GM12878 (cell line): ENCODE measurements around the gene CGGBP1. TPM values are rescaled to one million over a fixed set of nuclear protein-coding genes. Genes with fewer than 3 reads are reported as not detected.

ENCODE experiments used
- ATAC-seq: fragments of 200-7000 bp; cut with Tn5 transposase; 3 replicates; pipeline ENCODE4 v1.9.1; 2020; ENCODE audit warnings: mild to moderate bottlenecking, moderate library complexity
- BruUV-seq: library from RNA; stranded (reverse); fragments of 400-500 nt; replicated peaks from 2 replicates; lab custom pipeline; 2021; lab: Mats Ljungman, UMichigan
- CTCF ChIA-PET: fragments of 300-600 bp; sonication (Branson Sonifier 250); formaldehyde crosslinking; extraction: SDS; loops from one replicate; lab custom pipeline; 2021; ENCODE audit warnings: inconsistent platforms; lab: Yijun Ruan, JAX
- POLR2A ChIA-PET: fragments of 350-600 bp; formaldehyde crosslinking; extraction: SDS; loops from one replicate; lab custom pipeline; 2021; ENCODE audit warnings: inconsistent platforms; lab: Charles Lee
- RAD21 ChIA-PET: fragments of 300-600 bp; sonication (Branson Sonifier 250); formaldehyde crosslinking; loops from one replicate; lab custom pipeline; 2023; ENCODE audit warnings: antibody characterized with exemption; ENCODE audit not compliant: unreplicated experiment; lab: Charles Lee
- SMC1A ChIA-PET: fragments of 300-600 bp; sonication (Branson Sonifier 250); formaldehyde crosslinking; loops from one replicate; lab custom pipeline; 2023; ENCODE audit not compliant: unreplicated experiment, uncharacterized antibody; lab: Charles Lee
- DNase-seq: peaks from one replicate; pipeline ENCODE4 v3.0.0-alpha.2; 2011; ENCODE audit warnings: low read depth, low spot score
- FAIRE-seq: peaks from 3 replicates; lab custom pipeline; 2011; peaks lifted over from hg19 to GRCh38; lab: Jason Lieb, UNC
- H2AFZ ChIP-seq: 2 replicates; pipeline ENCODE4 v1.6.0; 2011; ENCODE audit warnings: low read depth, low read length, control low read depth; ENCODE audit not compliant: control insufficient read depth
- H3K27ac ChIP-seq: 2 replicates; pipeline ENCODE4 v1.5.1; 2011; ENCODE audit warnings: control low read depth; ENCODE audit not compliant: control insufficient read depth, insufficient read depth
- H3K27me3 ChIP-seq, 2 experiments: replicated peaks in 1 of 2; 2 replicates each; pipeline versions ENCODE4 v1.6.0 to v1.6.1; 2011; ENCODE audit warnings: low read length in 1 of 2; ENCODE audit not compliant: control insufficient read depth in 2 of 2, insufficient read depth in 2 of 2
- H3K36me3 ChIP-seq, 2 experiments: 2 replicates each; pipeline ENCODE4 v1.5.1; 2011; ENCODE audit warnings: low read length in 1 of 2; ENCODE audit not compliant: control insufficient read depth in 2 of 2, insufficient read depth in 2 of 2
- H3K4me1 ChIP-seq: 2 replicates; pipeline ENCODE4 v1.6.1; 2011; ENCODE audit warnings: mild to moderate bottlenecking, low read length, moderate library complexity, mixed read lengths; ENCODE audit not compliant: control insufficient read depth, insufficient read depth
- H3K4me2 ChIP-seq: 2 replicates; pipeline ENCODE4 v1.6.0; 2011; ENCODE audit warnings: control low read depth; ENCODE audit not compliant: control insufficient read depth, insufficient read depth
- H3K4me3 ChIP-seq: fragments of 200-600 bp; sonication (generic); 2 replicates; pipeline ENCODE4 v1.5.1; 2016
- H3K79me2 ChIP-seq: 2 replicates; pipeline ENCODE4 v1.6.0; 2011; ENCODE audit warnings: low read length; ENCODE audit not compliant: control insufficient read depth, insufficient read depth
- H3K9ac ChIP-seq: 2 replicates; pipeline ENCODE4 v1.8.0; 2011; ENCODE audit warnings: low read length, control low read depth, mixed read lengths; ENCODE audit not compliant: control insufficient read depth, insufficient read depth
- H3K9me3 ChIP-seq: replicated peaks from 3 replicates; pipeline ENCODE4 v1.5.1; 2011; ENCODE audit warnings: mild to moderate bottlenecking, low read length; ENCODE audit not compliant: control insufficient read depth, insufficient read depth
- H4K20me1 ChIP-seq: 2 replicates; pipeline ENCODE4 v1.6.0; 2011; ENCODE audit not compliant: control insufficient read depth, insufficient read depth
- ATF7 ChIP-seq: fragments of 450-650 bp; IDR thresholded peaks from 2 replicates; pipeline ENCODE4 v1.6.1; 2016; ENCODE audit warnings: low read depth, mild to moderate bottlenecking
- CREM ChIP-seq: IDR thresholded peaks from 2 replicates; pipeline ENCODE4 v1.6.1; 2014; ENCODE audit warnings: antibody characterized with exemption, low read depth
- EED ChIP-seq: sonication (generic); IDR thresholded peaks from 2 replicates; pipeline ENCODE4 v1.6.1; 2016; ENCODE audit warnings: antibody characterized with exemption, low read depth
- FOXM1 ChIP-seq: IDR thresholded peaks from 2 replicates; pipeline ENCODE4 v1.6.1; 2012; ENCODE audit warnings: low read depth, mild to moderate bottlenecking, inconsistent platforms, low read length, moderate library complexity
- KDM1A ChIP-seq: fragments of 200-600 bp; sonication (generic); IDR thresholded peaks from 2 replicates; pipeline ENCODE4 v1.6.1; 2016; ENCODE audit warnings: borderline replicate concordance
- LARP7 ChIP-seq: fragments of 450-650 bp; IDR thresholded peaks from 2 replicates; pipeline ENCODE4 v1.6.1; 2017; ENCODE audit warnings: mild to moderate bottlenecking
- MEF2B ChIP-seq: fragments of 450-650 bp; IDR thresholded peaks from 2 replicates; pipeline ENCODE4 v1.6.1; 2018; ENCODE audit warnings: mild to moderate bottlenecking, moderate library complexity; ENCODE audit not compliant: partially characterized antibody, poor library complexity, severe bottlenecking
- MYB ChIP-seq: fragments of 150-350 bp; IDR thresholded peaks from 2 replicates; pipeline ENCODE4 v1.6.1; 2014; ENCODE audit warnings: mild to moderate bottlenecking, low read depth, low read length, borderline replicate concordance
- NR2F1 ChIP-seq: fragments of 450-650 bp; conservative IDR thresholded peaks from 2 replicates; pipeline ENCODE4 v1.6.1; 2017; ENCODE audit warnings: mild to moderate bottlenecking
- RAD51 ChIP-seq: fragments of 450-650 bp; IDR thresholded peaks from 2 replicates; pipeline ENCODE4 v1.6.1; 2016; ENCODE audit warnings: moderate library complexity, mild to moderate bottlenecking, inconsistent platforms
- SMC3 ChIP-seq: IDR thresholded peaks from 2 replicates; pipeline ENCODE4 v1.6.1; 2011; ENCODE audit warnings: low read length, improper control_type of control experiment, borderline replicate concordance
- SREBF1 ChIP-seq: IDR thresholded peaks from 2 replicates; pipeline ENCODE4 v1.6.1; 2012; ENCODE audit warnings: mild to moderate bottlenecking, low read length
- ZNF622 ChIP-seq: fragments of 450-650 bp; IDR thresholded peaks from 2 replicates; pipeline ENCODE4 v1.6.1; 2017; ENCODE audit warnings: mild to moderate bottlenecking, inconsistent platforms
- WGBS: methylation state at CpG from one replicate; pipeline ENCODE4 v1.1.6; 2016; ENCODE audit warnings: low lambda C conversion rate; ENCODE audit not compliant: insufficient replicate concordance, insufficient coverage; ENCODE audit errors: missing lambda C conversion rate; 5-methylcytosine and 5-hydroxymethylcytosine counted together
- in situ Hi-C: fragments of 300-500 bp; cut with MboI; formaldehyde crosslinking; loops from 9 replicates; pipeline ENCODE4 v1.14.3; 2018; ENCODE audit warnings: mixed read lengths
- intact Hi-C: fragments of 100-400 bp; cut with micrococcal nuclease; formaldehyde crosslinking; loops from one replicate; pipeline ENCODE4 v1.14.2; 2022; ENCODE audit not compliant: unreplicated experiment
- polyA plus RNA-seq, 11 experiments: library from polyadenylated mRNA; depleted of rRNA in 4 of 11; unstranded in 6 of 11; stranded (reverse) in 5 of 11; fragments of >200 nt; fragmentation: Nextera tagmentation in 4 of 11; fragmentation: Illumina TruSeq in 1 of 11; extraction: Ambion mirVana in 4 of 11; extraction: Trizol in 1 of 11; gene quantifications; 1 replicate in 1 of 11; 2 replicates in 10 of 11; pipeline versions ENCODE4 v1.2.1 to v1.2.3, GENCODE V29; 2011 to 2016; ENCODE audit warnings: inconsistent platforms in 2 of 11, missing spikeins in 2 of 11, low read depth in 1 of 11
- total RNA-seq, 4 experiments: library from RNA; depleted of rRNA in 3 of 4; stranded (reverse); fragments of >200 nt in 3 of 4; fragmentation: Illumina TruSeq in 1 of 4; extraction: Trizol in 1 of 4; gene quantifications; 2 replicates each; pipeline versions ENCODE4 v1.2.1 to v1.2.3, GENCODE V29; 2013 to 2021
- TF ChIP-seq, protein P1 (sequence below): fragments of 450-650 bp; formaldehyde crosslinking; IDR thresholded peaks from 2 replicates; pipeline ENCODE4 v1.5.0; 2022; ENCODE audit warnings: mild to moderate bottlenecking, missing genetic modification characterization
- TF ChIP-seq, protein P2 (sequence below): fragments of 150-350 bp; IDR thresholded peaks from 2 replicates; pipeline ENCODE4 v1.6.1; 2014; ENCODE audit warnings: mild to moderate bottlenecking, low read depth, low read length

The CGGBP1 gene
- total and polyA plus RNA-seq, 10 of the 15 experiments (the other 5 are each of a cell fraction or from before 2014, with no cell fraction given): 27.8 to 75.8 (median 50.4) TPM

DNA sequence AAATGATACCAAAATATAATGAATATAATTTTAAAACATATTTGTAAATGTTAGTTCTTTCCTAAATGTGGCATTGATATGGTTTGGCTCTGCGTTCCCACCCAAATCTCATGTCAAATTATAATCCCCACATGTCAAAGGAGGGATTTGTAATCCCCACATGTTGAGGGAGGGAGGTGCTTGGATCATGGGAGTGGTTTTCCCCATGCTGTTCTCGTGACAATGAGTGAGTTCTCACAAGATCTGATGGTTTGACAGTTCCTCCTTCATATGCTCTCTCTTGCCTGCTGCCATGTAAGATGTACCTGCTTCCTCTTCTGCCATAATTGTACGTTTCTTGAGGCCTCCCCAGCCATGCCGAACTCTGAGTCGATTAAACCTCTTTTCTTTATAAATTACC is 12.0 kb downstream of the CGGBP1 start:
- no peak overlapping the region for H3K9ac ChIP-seq
- no peaks in the 10 kb centered on the region for H3K4me1 ChIP-seq
- peak overlapping the region; percentile 69 for H2AFZ ChIP-seq
- intact Hi-C loops: no loop called here
- no peak overlapping the region for H3K27ac ChIP-seq
- no peaks in the 10 kb centered on the region for H3K27me3 ChIP-seq
- no peaks in the 10 kb centered on the region for H3K79me2 ChIP-seq
- no TSS peak for BruUV-seq
- no peak for ATAC-seq
- DNase-seq: no peak
- H4K20me1 ChIP-seq: no peaks in the 10 kb centered on the region
- ChIA-PET SMC1A (no interaction called here), CTCF (interaction anchor here (1.1 to 1.6 kb wide), 2 partner anchors 17 to 66 kb away, joined by 3 read pairs; no protein-coding TSS in a partner anchor), POLR2A (no interaction called here), RAD21 (interaction anchor here (1.3 kb wide), 1 partner anchor 133 kb away, joined by 3 read pairs; no protein-coding TSS in a partner anchor)
- FAIRE-seq: no peak
- no peaks in the 10 kb centered on the region for H3K9me3 ChIP-seq
- in situ Hi-C loops: no loop called here
- H3K4me2 ChIP-seq: no peak overlapping the region
- TF ChIP-seq SREBF1 (no peak), ATF7 (no peak), KDM1A (no peak), EED (no peak), CREM (no peak), SMC3 (no peak), MYB (no peak), RAD51 (no peak)
- no peak overlapping the region for H3K4me3 ChIP-seq
- no peaks in the 10 kb centered on the region for H3K36me3 ChIP-seq
- WGBS: 79% methylated on average over 5 of the region's 5 CpGs

DNA sequence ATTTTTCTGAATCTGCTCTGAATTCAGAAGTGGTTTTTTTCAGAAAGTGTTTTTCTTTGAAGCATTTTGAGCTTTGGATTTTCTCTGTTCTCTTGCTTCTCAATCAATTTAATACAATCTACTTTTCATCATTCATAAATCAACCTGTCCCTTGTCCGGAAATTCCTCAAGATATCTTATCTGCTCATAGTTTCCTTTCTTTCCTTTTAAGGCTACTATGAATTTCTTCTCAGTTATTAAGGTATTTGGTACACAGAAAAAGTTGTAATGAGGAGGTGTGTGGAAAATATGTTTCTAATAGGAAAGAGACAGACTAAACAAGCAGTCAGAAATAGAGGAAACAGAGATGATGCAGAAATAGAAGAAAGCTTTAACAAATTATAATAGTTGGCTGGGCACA is 14.4 kb downstream of the CGGBP1 start:
- RAD21 ChIA-PET: no interaction called here
- Histone ChIP-seq H4K20me1 (no peaks in the 10 kb centered on the region), H3K4me1 (no peaks in the 10 kb centered on the region), H3K27ac (no peak overlapping the region), H3K9ac (no peak overlapping the region), H3K4me2 (no peak overlapping the region), H3K9me3 (no peaks in the 10 kb centered on the region), H2AFZ (no peak overlapping the region), H3K36me3 (no peaks in the 10 kb centered on the region), H3K27me3 (no peaks in the 10 kb centered on the region), H3K4me3 (no peak overlapping the region), H3K79me2 (no peaks in the 10 kb centered on the region)
- CTCF ChIA-PET: no interaction called here
- 0% methylated on average over 1 of the region's 1 CpG for WGBS
- BruUV-seq: no TSS peak
- no peak for ATAC-seq
- no peak for FAIRE-seq
- intact Hi-C loops (no loop called here), in situ Hi-C loops (no loop called here)
- POLR2A ChIA-PET: interaction anchor here (0.5 to 1.2 kb wide), 3 partner anchors 13 to 154 kb away, joined by 3 to 4 read pairs (median 3); no protein-coding TSS in a partner anchor
- no peak for DNase-seq
- SMC1A ChIA-PET: interaction anchor here (0.7 kb wide), 1 partner anchor 1841 kb away, joined by 3 read pairs; no protein-coding TSS in a partner anchor
- TF ChIP-seq, protein P1, sequence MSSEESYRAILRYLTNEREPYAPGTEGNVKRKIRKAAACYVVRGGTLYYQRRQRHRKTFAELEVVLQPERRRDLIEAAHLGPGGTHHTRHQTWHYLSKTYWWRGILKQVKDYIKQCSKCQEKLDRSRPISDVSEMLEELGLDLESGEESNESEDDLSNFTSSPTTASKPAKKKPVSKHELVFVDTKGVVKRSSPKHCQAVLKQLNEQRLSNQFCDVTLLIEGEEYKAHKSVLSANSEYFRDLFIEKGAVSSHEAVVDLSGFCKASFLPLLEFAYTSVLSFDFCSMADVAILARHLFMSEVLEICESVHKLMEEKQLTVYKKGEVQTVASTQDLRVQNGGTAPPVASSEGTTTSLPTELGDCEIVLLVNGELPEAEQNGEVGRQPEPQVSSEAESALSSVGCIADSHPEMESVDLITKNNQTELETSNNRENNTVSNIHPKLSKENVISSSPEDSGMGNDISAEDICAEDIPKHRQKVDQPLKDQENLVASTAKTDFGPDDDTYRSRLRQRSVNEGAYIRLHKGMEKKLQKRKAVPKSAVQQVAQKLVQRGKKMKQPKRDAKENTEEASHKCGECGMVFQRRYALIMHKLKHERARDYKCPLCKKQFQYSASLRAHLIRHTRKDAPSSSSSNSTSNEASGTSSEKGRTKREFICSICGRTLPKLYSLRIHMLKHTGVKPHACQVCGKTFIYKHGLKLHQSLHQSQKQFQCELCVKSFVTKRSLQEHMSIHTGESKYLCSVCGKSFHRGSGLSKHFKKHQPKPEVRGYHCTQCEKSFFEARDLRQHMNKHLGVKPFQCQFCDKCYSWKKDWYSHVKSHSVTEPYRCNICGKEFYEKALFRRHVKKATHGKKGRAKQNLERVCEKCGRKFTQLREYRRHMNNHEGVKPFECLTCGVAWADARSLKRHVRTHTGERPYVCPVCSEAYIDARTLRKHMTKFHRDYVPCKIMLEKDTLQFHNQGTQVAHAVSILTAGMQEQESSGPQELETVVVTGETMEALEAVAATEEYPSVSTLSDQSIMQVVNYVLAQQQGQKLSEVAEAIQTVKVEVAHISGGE (CRISPR knock-in tag): no peak
- no peak for TF ChIP-seq MEF2B
- no peak for TF ChIP-seq LARP7
- TF ChIP-seq, protein P2, sequence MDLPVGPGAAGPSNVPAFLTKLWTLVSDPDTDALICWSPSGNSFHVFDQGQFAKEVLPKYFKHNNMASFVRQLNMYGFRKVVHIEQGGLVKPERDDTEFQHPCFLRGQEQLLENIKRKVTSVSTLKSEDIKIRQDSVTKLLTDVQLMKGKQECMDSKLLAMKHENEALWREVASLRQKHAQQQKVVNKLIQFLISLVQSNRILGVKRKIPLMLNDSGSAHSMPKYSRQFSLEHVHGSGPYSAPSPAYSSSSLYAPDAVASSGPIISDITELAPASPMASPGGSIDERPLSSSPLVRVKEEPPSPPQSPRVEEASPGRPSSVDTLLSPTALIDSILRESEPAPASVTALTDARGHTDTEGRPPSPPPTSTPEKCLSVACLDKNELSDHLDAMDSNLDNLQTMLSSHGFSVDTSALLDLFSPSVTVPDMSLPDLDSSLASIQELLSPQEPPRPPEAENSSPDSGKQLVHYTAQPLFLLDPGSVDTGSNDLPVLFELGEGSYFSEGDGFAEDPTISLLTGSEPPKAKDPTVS: no peak
- no peak for TF ChIP-seq NR2F1
- no peak for TF ChIP-seq RAD51
- no peak for TF ChIP-seq ZNF622
- no peak for TF ChIP-seq FOXM1
- TF ChIP-seq MYB: no peak
